Inferior parietal cortex (tissue), 1 donor: ENCODE measurements around the gene AGBL3.
"Not testable (repeated sequence)": the region's sequence is repeated elsewhere in the genome, so short reads cannot be mapped to it uniquely, and the experiment has no call there.

Experiments
- DNase-seq: peaks from one replicate; pipeline ENCODE4 v3.0.0-alpha.2; 2016; ENCODE audit errors: extremely low spot score

The AGBL3 gene

GRCh38 chr7:134963036-134963435, 23.3 kb upstream of the AGBL3 start:
- DNase-seq: no peak

GRCh38 chr7:134966691-134967090, 19.6 kb upstream of the AGBL3 start:
- DNase-seq: no peak

- no peak for DNase-seq
Measured at GRCh38 chr7:134968110-134968509, 18.2 kb upstream of the AGBL3 start.

DNA sequence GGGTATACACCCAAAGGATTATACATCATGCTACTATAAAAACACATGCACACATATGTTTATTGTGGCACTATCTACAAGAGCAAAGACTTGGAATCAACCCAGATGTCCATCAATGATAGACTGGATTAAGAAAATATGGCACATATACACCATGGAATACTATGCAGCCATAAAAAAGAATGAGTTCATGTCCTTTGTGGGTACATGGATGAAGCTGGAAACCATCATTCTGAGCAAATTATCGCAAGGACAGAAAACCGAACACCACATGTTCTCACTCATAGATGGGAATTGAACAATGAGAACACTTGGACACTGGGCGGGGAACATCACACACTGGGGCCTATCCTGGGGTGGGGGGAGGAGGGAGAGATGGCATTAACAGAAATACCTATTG, 4.7 kb upstream of the AGBL3 start:
- not testable (repeated sequence) for DNase-seq

DNA sequence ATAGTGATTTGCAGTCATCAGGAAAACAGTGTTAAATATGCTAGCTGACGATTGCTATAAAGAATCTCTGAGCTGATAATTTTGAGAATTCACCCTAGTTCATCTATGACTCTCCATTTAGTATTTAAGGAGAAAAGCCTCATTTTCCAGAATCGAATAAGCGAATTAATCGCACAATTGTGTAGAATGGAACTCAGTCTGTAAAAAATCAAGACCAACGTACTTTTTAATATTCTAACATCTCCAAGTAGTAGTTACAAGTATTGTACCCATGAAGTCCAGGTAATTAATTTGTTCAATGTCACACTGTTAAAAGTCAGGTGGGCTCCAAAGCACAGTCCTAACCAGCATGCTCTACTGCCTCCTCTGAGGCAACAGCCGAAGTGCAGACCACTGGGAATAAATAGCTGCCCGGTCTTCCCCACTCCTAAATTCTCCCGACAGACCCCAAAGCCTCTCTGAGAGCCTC, 380 bp upstream of the AGBL3 start:
- DNase-seq: peak; percentile 32

GRCh38 chr7:134988161-134988560, 1.9 kb downstream of the AGBL3 start:
- no peak for DNase-seq

- DNase-seq: no peak
Measured at GRCh38 chr7:134991469-134992339, 5.4 kb downstream of the AGBL3 start.

DNA sequence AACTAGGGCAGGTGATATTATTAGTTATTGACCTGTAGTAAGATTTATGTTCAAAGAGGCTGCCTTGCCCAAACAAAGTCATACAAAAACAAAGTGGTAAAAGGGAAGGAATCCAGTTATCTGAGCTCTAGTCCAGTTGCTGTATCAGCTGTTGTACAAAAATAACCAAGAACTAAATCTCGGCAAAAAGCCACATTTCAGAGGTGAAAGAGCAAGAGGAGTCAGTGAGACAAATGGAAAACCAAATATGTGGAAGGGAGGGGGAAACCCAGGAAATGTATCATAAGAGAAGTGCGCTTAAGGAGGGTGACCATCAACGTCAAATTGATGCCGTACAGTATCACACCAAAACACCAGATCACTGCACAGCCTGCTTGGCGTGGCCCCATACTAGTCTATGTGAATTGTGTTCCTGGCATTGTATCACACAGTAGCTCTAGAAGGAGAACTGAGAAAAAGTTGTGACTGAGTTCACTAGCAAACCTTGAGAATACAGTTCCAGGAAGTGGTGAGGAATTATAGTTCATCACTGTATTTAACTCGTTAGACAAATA, 6.4 kb downstream of the AGBL3 start:
- no peak for DNase-seq

DNA sequence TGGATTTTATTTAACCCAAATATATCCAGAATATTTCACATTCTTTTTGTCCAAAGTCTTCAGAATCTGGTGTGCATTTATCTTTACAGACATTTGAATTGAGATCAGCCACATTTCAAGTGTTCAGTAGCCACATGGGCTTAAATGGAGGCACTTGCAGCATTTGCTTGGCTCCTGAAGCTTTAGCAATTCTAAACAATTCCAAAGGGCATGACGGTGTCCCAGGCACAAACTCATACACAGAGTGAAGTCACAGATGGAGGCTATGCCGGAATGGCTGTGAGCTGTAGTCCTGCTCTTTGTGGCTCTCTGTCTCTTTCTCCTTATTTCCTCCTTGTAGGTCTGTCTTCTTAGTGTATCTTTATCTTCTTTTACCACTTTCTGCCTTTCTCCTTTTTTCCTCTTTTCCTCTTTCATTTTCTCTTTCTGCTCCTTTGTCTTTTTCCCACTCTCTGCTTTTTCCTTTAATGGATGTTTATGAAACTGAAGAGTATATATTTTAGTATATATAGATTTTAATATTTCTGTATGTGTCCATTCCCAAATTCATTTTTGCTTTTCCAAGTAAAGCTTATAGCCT, 7.7 kb downstream of the AGBL3 start:
- no peak for DNase-seq

- no peak for DNase-seq
Measured at GRCh38 chr7:134995239-134996096, 9.2 kb downstream of the AGBL3 start.

- DNase-seq: no peak
Measured at GRCh38 chr7:134996097-134996550, 9.8 kb downstream of the AGBL3 start.

DNA sequence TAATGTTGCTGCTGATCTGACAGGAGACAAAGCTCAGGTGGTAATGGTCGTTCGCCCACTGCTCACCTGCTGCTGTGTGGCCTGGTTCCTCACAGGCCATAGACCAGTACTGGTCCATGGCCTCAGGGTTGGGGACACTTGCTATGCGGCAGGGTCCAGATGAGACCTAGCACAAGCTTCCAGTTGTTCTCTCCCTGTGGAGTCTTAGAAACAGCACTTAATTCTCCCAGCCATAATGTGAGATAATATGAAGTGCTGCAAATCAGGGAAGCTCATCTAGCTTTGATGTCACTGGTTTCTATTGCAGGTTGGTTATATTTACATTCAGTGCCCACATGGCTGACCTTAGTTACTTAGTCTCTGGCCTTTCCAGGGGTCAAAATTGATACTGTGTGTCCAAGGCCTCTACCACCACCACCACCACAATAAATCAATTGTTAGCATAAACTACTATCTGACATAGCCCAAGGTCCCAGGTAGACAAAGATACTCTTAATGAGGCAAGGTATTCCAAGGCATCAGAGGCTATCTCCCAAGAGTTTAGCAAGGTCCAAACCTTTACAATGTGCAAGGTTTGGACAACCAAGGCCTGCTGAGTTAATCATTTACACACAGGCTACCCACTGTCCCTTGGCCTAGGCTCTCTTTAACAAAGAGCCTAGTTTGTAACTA, 11.0 kb downstream of the AGBL3 start:
- DNase-seq: no peak

DNA sequence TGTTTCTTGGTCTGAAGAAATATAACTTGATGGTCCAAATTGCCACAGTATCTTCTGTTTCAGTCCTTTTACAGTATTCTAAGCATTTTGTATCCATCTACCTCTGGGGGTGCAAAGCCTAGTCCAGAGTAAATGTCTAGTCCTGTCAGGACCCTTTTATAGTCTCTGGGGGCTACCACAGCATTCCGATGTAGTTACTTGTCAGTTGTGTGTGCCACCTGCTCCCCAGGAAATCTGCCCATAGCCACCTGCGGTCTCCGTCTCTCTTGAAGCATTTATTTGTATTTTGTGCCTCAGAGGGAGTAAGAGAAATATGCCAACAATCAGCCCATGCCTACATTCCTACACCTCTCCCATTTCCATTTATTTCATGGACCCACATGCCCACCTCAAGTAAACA, 12.8 kb downstream of the AGBL3 start:
- DNase-seq: no peak

DNA sequence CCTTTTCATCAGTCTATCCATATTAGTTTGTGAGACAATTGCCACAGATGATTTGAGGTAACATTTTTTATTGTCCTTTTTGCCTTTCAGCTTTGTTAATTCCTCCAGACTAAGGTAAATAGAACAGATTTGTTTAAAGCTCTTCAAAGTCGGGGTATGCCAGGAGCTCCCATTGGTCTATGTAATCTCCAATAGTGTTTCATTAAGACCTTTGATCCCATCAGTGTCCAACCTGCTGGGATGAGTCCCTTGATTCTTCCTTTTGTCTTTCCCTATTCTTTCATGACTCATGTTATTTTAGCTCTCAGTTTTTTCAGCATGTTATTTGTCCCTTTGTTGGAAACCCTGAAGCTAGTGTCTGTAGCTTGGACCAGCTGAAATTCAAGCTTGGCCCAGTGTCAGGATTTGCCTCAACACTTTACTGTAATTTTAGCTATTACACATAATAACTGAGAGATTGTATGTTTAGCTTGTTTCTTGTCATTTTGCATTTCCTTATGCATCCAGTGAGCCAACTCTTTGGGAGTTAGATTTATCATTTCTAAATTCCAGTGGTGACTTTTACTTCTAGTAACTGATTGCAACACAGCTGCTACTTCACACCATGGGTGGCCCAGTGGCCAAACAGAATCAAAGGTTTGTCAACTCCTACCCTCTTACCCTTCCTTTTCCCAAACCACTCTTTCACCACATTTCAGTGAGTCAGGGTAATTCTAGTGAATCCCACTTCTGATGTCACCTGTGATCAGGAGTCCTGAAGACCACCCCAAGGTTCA, 15.3 kb downstream of the AGBL3 start:
- no peak for DNase-seq

- no peak for DNase-seq
Measured at GRCh38 chr7:135012229-135012628, 25.9 kb downstream of the AGBL3 start.

DNA sequence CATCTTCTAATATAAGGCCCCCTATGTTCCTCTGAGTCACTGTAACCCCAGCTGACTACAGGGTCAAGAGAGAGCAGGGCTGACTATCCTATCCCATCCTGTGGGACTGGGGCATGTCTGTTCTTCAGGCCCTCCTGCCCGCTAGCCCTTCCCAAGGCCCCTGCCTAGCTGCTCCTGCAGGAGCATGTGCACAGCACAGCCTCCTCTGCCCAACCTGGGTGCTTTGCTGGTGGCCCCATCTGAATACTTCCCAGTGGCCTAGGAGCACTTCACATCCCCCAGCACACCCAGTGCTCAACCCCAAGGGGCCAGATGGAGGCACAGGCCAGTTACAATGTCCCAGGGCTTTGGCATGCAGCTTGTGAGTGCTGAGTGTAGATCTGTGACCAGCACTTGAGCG, 37.3 kb downstream of the AGBL3 start:
- DNase-seq: no peak

- DNase-seq: no peak
Measured at GRCh38 chr7:135035252-135035651, 48.9 kb downstream of the AGBL3 start.

- DNase-seq: not testable (repeated sequence)
Measured at GRCh38 chr7:135067017-135067416, 80.7 kb downstream of the AGBL3 start.

GRCh38 chr7:135074096-135074495, 87.8 kb downstream of the AGBL3 start:
- no peak for DNase-seq

DNA sequence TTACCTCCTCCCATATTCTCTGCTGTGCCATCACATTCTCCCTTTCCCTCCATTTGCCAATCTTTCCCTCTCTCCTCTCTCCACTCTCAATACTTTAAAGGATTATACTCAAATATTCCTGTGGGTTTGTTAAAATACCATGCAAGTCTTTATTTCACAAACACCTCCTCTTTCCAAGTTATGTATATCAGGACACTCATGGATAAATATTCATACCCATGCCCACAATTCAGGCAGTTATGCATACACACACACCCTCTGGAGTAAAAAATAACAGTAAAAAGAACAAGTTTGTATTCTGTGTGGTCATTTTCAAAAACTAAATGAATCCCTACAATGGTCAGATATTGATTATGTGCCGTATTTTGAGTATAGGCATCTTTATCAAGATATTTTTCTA, 88.2 kb downstream of the AGBL3 start:
- DNase-seq: no peak

GRCh38 chr7:135075716-135076115, 89.4 kb downstream of the AGBL3 start:
- no peak for DNase-seq
